Superior temporal gyrus (tissue), 1 donor: ENCODE results near the gene NREP.

Experiments
- DNase-seq: peaks from one replicate; pipeline ENCODE4 v3.0.0-alpha.2; 2016; ENCODE audit errors: extremely low spot score

The NREP gene

DNA sequence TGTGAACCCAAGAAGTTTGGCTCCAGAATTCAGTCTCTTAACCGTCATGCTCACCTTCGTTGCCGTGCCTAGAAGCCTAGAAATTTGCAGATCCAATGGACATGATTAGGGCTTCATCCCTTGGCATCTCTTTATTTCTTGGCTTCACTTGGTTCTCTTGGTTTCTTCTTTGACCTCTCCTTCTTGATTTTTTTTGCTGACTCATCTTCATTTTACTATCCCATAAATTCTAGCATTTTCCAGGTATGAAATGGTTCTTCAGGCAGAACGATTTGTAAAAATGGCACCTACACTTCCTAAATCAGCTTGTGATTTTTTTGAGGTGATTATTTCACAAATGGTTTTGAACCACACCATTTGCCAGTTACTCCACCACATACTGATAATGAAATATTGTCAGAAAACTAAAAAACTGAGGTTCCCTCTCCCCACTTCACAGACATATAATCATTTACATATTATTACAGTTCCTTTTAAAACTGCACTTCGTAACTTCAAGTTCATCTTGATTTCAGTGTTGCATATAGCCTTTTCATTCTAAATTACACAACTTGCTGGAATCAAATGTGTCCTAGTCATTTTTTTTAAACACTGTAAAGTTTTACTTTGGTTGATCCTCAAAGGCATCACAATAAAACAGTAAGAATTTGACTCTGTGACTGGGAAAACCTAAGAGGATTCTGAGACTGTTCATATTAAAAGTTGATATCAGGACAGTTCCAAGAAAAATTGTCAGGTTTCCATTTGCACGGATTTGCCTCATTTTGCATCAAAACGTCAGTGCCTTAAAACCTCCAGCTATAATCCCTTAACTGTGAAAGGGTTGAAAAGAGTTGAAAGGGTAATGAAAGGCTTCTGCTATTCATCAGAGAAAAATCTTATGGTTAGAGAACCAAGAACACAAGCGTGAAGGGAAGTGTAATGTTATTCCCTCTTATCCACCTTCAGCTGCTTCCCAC, 8.9 kb upstream of the NREP start:
- no peak for DNase-seq

DNA sequence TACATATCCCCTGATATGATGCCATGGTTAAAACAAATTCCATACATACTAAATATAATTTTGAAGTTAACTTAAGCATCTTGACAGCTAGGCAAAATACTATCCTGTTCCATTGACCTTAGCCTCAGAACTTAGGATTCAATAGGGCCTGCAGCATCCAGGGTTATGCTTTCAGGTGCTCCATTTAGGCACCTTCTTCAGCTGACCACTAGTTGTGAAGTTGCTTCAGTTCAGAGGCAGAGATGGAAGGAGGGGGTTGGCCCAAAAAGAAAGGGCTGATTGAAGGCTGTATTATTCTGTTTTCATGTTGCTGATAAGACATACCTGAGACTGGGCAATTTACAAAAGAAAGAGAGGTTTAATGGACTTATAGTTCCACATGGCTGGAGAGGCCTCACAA, 7.0 kb upstream of the NREP start:
- no peak for DNase-seq

DNA sequence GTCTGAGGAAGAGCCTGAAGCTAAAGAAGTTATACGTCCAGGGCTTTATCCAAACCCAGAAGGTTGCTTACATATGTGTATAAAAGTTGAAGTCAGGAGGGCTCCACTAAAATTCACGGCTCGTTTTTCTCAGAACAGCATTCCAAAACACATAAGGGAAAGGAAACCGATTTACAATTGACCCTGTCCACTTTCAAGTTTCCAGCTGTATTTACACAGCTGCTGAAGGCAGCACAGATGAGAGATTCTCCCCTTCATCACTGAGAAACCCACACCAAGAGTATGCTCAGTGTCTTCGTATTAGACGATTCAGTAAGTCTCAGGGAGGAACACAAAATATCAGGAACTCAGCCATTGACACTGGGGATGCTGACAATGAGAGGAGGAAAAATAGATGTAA, 5.9 kb upstream of the NREP start:
- DNase-seq, result no peak

DNA sequence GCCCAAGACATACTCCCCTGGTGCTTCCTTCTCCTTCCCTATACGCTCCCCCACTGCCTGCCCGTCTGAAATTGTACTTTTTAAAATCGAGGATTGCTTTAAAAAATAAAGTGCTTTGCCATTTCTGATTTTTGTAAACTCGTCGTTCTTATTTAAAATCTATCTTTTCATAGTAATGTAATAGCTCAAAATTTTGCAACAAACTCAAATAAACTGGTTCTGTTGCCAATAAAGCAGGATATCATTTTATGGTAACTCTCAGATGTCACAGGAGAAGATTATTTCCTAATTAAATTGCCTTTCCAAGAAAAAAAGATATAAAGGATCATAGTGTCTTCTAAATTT, 1.3 kb upstream of the NREP start:
- DNase-seq, result peak; percentile 59

DNA sequence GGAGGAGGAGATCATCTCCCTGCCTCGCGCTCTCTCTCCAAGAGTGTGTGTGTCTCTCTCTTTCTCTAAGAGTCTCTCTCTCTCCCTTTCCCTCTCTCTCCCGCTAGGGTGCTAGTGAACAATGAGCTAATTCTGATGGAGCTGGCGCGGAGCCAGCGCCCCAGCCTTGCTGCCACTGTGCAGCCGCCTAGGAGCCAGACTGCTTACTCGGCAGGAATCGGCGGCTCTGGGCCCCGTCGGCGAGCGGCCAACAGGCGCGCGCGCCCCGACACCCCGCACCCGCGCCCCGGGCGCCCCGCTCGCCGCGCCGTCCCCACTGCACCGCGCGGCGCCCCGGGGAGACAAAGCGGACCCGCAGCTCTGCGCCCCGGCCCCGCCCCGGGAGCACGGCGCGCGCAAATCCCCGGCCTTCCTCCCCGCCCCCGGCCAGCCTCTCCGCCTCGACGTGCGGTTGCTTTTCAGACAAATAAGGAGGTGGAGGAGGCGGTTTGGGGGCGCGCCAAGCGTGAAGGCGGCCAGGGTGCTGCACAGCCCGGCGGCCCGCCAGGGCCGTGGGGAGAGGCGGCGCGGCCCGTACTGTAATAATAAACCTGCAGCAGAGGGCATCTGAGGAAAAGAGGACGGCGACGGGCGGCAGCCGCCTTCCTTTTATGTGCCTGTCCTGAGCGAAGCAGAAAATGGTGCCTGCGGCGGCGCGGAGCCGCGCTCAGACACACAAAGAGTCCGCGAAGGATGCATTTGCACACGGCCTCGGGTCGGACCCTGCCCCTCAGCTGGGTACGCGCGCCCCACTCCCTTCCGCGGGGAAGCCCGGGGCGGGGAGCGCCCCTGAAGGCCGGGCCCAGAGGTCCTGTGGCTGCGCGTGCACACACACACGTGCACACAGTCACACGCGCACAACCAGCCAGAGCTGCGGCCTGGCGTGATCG, 625 bp upstream of the NREP start:
- DNase-seq, result peak; percentile 97

DNA sequence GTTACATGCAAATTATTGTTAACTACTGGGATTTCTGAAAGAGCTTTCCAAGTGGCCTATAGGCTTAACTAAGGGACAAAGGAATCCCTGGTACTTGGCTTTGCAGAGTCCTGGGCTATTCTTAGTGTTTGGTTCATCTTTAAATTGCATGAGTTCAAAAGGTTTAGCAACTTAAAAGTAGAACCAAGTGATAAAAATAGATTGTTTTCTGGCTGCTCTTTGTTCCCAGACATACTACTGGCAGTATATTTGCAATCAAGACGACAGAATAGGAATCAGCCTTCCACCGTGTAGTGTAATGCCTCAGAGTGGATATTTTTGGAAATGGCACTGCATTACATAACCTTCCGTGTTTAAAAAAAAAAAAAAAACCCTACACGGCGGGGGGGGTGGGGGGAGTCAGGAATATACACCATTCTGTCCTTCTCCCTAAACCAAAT, 1.0 kb downstream of the NREP start:
- DNase-seq, result peak; percentile 60

DNA sequence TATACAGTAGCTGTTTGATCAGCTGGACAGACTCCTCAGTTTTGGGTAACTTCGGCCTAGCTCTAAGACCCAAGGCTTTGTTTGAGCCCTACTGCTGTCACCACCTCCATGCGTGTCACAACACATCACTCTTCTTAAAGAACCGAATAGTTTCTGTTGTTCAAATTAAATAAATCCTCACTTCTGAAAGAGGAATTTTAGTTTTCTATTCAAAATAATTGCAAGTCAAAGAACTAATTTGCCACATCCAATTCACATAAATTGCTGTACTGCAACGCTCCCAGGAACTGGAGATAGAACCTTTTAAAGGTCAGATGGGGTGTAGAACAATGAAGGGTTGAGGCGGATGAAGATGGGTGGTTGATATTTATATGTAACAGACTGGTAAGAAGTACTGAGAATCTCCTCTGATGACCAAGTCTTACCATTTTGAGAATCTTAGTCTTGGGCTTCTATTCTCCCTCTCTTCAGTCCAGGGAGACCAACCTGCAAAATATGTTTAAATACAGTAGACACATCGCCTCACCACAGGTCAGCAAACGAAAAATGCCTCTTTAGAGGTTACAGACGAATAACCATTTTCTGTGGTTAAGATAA, 1.6 kb downstream of the NREP start:
- DNase-seq, result no peak

DNA sequence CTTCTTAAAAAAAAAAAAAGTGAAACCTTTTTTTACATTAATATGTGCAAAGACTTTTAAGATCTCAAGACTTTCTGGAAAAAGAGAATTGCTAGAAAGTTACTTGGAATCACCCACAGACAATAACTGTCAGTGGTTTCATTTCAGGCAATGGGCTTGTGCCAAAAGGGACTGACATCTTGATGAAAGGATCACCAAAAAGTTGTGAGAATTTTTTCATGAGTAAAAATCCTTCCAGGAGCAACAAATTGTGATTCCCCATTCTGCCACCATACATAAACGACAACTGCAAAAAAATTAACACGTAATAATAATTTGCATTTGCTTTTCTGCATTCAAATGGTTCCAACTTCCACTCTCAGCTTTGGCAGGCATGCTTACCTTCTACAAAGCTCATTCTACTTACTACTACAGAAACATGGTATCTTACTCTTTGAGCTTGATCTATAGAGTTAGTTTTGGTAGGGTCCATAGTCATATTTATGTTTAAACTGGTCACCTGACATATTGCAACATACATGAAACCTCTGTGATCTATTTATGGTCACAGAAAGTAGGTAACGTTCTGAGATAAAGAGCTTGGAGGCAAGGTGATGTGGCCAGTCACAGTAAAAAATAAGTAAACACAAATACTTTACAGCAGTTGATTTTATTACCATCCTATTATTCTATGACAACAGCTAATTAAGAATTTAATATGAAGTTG, 3.0 kb downstream of the NREP start:
- no peak for DNase-seq

DNA sequence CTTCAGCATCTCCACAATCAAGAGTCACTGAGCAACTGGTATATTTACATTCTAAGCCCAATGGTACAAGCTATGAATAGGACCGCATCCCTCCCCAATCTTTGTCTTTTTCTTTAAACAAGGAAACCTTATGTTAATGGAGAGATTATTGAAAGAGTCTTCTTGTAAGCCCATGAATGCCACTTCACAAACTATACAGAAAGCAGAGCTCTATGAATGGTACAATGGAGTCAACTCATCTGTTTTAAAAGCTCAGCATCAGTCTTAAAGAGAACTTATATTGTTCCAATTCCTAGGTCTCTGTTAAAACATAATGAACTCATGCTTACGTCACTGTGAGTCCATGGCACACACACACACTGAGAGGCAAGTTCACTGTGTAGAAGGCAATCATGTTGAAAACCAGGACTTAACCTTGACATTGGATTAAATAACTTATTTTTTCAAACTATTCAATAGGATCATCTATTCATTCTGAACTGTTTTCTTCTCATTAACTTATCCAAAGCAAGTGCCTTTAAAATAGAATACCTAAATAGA, 4.5 kb downstream of the NREP start:
- DNase-seq, result no peak

DNA sequence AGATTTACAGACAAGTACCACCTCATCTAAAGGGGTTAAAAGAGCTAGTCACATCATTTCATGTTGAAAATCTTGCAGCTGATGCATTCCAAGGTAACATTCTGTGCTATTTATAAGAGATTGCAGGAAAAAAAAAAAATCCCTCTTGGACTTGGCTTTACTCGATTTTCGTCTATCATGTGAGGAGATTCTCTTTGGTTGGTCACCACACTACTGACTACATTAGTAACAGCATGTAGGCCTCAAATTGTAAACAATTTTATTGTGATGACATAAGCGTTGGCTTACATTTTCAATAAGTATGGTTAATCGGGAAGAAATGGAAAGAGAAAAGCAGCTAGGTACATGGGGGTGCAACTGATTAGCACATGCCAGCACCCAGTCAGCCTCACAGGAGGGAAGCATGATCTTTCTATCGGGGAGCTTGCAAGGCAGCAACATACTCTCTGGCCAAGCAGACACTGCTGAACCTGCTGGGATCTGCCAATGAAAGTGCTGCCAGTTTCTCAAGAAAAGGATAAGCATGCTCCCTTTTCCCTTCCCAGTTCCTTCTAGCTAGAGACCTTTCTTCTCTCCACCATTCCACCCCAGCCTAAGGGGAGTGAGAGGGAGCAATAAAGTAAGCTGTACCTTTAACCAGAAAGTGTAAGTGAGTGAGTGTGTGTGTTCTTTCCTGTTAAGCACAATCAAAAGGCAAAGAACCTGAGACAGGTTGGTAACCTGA, 7.5 kb downstream of the NREP start:
- no peak for DNase-seq

DNA sequence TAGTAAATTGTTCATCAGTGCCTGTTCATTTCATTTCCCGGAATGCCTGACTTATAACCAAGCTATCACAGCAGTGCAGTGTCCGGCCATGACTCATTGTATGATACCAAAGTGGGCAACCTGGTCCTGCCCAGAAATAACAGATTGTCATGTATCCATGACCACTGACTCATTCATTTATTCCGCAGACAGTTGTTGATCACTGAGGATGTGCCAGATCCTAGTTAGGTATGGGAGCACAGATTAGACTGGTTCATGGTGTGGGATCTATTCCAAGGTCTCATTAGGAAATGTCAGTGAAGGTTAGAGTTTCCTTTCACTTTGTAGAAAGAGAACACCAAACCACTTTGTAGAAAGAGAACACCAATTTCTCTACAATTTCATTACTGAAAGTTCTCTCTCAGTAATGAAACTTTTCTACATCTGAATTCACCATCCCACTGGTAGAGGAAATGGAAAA, 8.7 kb downstream of the NREP start:
- no peak for DNase-seq

DNA sequence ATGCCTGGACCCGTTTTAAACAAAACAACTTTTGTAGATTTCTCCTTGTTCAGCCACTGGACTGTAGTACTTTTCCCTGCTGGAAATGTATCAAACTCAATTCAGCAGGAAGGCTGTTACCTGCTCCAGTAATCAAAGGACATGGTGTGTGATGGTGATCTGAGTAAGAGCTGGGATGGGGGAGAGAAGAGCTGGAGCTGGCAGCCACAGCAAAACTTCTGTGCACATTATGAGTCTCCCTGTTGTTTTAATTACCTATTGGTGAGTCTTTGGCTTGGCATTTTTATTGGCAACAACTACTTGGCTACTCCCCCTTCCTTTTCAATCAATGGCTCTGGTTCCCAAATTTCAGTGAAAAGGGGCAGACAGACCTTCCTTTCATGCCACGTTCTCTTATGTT, 9.7 kb downstream of the NREP start:
- DNase-seq, result no peak

DNA sequence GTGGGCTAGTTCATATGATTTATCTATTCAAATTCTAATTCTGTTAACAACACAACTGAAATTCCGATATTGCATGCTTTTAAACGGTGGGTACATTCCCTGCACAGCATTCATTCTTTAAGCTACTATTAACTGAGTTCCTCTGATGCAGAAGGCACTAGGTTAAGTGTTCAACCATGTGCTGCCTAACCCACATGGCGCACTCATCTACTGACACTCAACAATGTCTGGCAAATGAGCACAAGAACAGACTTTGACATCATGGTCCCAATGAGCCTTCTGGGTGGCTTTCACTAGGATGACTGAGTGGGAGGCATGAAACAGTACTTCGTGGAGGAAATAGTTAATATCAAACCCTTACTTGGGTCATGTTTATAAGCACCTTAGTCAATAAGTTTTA, 10.2 kb downstream of the NREP start:
- no peak for DNase-seq

DNA sequence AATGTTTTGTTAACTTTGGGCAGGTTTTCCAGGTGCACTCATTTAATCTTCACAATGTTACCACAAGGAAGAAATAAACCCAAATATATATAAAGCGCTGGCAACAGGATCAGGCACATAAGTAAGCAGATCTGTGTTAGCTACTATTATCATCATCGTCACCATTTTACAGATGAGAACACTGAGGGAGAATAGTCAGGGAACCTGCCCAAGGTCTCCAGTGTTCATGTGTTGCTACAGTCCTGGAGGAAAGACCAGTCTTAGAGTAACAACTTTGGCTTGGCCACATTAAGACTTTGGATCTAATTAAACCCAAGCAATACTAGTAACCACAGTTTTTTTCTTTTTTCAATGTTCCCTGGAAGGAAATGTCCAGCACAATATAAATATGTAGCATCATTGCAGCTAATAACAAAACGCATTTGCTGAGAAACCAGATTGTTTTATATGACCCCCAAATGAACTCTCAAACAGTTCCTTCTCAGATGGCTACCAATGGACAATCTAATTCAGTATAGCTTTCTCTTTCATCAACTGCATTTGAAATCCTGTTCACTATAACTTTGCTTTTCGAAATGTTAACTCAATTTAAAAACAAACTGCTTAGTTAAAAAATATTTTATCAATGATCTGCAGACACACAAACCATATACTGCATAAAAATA, 11.8 kb downstream of the NREP start:
- DNase-seq, result no peak

DNA sequence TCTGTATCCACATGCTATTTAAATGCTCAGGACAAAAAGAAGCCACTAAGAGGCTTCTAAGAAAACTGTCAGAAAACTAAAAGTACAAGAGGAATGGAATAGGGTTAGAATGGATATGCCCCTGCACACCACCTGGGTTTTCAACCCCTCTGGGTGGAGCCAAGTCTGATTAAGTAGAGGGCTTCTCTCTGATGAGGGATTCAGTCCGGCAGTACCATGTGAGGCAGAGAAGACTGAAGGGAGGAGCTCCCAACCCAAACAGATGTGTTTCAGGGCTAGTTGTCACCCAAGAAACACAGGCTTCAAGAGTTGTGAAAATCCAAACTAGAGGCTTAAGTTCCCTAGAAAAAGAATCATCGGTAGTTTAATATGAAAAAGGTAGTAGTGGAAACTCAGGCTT, 12.5 kb downstream of the NREP start:
- DNase-seq, result no peak

DNA sequence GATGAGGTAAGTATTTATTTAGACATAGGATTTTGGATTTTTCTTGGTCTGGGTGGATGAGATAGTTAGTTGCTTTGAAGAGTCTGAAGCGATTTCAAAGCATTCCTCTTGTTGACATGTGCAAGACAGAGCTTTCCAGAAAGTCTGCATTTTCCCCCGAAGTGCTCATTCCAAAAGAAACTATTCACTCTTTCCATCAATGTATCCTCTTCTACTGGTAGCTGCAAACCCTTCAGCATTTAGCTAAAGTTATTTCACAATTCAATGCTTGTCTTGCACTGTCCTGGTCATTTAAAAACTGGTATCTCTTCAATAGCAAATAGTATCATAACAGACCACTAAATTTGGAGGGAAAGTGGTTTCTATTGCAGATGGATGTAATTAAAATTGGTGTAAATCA, 13.0 kb downstream of the NREP start:
- no peak for DNase-seq

DNA sequence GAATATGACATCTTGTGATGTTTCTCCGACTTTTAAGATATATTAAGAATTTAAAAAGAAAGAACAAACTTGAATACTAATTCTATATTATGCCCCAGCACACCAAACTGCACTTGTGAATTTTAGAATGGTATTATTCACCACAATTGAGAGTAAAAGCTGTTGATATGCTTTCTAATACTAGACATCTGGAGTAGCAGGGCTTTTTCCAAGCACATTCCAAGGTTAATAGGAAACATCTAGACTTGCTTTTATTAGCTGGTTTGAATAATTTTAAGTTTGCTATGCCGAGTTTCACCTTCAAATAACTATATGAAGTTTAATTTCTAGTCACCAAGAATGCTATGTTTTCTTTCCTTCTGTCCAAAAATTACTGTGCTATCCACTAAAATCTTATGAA, 13.5 kb downstream of the NREP start:
- DNase-seq, result no peak

DNA sequence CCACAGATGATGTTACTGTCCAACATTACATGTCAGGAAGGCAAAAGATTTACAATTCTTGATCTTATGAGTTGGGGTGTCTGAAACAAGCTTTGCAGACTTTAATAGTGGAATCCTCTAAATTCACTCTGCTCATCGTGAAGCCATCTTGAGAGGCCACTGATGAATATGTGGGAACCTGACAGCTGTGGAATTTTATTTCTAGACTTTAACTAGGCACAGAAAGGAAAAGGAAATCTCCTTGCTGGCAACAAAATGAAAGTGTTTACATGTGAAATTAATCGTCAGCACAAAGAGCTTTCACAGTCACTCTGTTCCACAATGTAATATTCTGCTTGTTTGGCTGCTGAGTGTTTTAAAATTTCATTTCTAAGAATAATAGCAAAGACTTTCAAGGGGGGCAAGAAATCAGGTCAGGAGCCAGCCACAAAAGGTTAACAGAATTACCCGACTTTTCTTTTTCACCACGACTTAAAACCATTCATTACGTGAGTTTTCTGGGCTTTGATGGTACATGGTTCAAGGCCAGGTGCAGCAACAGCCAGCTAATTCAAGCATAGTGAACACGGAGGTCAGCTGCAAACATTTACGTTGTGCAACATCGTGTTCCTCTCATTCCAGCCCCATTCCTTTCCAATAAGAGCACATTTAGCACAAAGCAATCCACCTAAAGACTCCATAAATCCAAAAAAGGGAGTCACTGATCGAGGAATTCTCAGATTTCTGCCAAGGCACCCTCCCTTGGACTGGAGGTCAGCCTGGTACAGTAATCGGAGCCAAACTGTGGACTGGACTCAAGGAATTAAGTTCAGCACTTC, 14.6 kb downstream of the NREP start:
- DNase-seq, result peak; percentile 56

DNA sequence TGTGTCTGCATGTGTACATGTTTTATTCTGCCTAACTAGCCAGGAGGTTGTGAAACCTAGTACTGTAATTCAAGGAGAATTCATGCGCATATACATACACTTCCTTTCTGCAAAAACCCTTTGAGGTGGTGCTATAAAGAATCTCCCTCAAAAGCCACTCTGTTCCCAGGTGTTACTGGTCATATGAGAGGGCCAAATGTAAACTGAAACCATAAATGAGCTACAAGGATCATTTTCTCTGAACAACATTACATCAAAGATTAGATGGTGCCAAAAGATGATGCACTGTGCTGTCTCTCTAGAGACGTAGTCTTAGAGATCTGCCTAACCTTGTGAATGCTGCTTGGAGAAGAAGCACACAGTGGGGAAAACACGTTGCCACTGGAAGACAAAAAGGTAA, 15.7 kb downstream of the NREP start:
- DNase-seq, result peak; percentile 29
